HEK293T (cell line): Measurements from ENCODE around the gene ZNF497.

Source experiments
- CTCF ChIA-PET: fragments of 350-600 bp; formaldehyde crosslinking; extraction: SDS; loops from one replicate; lab custom pipeline; 2021; ENCODE audit warnings: antibody characterized with exemption, inconsistent platforms; lab: Yijun Ruan, JAX
- POLR2A ChIA-PET: fragments of 350-600 bp; formaldehyde crosslinking; extraction: SDS; loops from one replicate; lab custom pipeline; 2020; ENCODE audit warnings: antibody characterized with exemption, inconsistent platforms; lab: Yijun Ruan, JAX
- DNase-seq: peaks from one replicate; pipeline ENCODE4 v3.0.0; 2012; ENCODE audit warnings: mixed read lengths; ENCODE audit errors: extremely low spot score
- ARNT ChIP-seq: fragments of 450-650 bp; IDR thresholded peaks from 2 replicates; pipeline ENCODE4 v1.6.1; 2017; ENCODE audit warnings: mild to moderate bottlenecking
- BHLHE40 ChIP-seq: fragments of 450-650 bp; IDR thresholded peaks from 2 replicates; pipeline ENCODE4 v1.6.1; 2016; ENCODE audit warnings: mild to moderate bottlenecking, moderate library complexity, borderline replicate concordance
- CTBP1 ChIP-seq: fragments of 450-650 bp; IDR thresholded peaks from 2 replicates; pipeline ENCODE4 v1.6.1; 2016; ENCODE audit warnings: borderline replicate concordance
- ELF4 ChIP-seq: fragments of 450-650 bp; IDR thresholded peaks from 2 replicates; pipeline ENCODE4 v1.6.1; 2017; ENCODE audit warnings: antibody characterized with exemption
- FOXA1 ChIP-seq: fragments of 450-650 bp; IDR thresholded peaks from 2 replicates; pipeline ENCODE4 v1.6.1; 2016; ENCODE audit warnings: mild to moderate bottlenecking
- FOXK2 ChIP-seq: fragments of 450-650 bp; IDR thresholded peaks from 2 replicates; pipeline ENCODE4 v1.6.1; 2016; ENCODE audit warnings: mild to moderate bottlenecking
- FOXM1 ChIP-seq: fragments of 450-650 bp; IDR thresholded peaks from 2 replicates; pipeline ENCODE4 v1.6.1; 2017; ENCODE audit warnings: mild to moderate bottlenecking, borderline replicate concordance
- HDGF ChIP-seq: fragments of 450-650 bp; IDR thresholded peaks from 2 replicates; pipeline ENCODE4 v1.6.1; 2017; ENCODE audit warnings: antibody characterized with exemption, borderline replicate concordance
- L3MBTL2 ChIP-seq: fragments of 450-650 bp; conservative IDR thresholded peaks from 2 replicates; pipeline ENCODE4 v1.6.1; 2016; ENCODE audit warnings: mild to moderate bottlenecking
- LEF1 ChIP-seq: fragments of 450-650 bp; IDR thresholded peaks from 2 replicates; pipeline ENCODE4 v1.6.1; 2017; ENCODE audit warnings: mild to moderate bottlenecking, borderline replicate concordance
- NFRKB ChIP-seq: fragments of 450-650 bp; IDR thresholded peaks from 2 replicates; pipeline ENCODE4 v1.6.1; 2016; ENCODE audit warnings: mild to moderate bottlenecking, moderate library complexity
- SP1 ChIP-seq: fragments of 450-650 bp; IDR thresholded peaks from 2 replicates; pipeline ENCODE4 v1.6.1; 2017
- SUZ12 ChIP-seq: fragments of 450-650 bp; IDR thresholded peaks from 2 replicates; pipeline ENCODE4 v1.6.1; 2016; ENCODE audit warnings: mild to moderate bottlenecking
- TARDBP ChIP-seq: fragments of 450-650 bp; IDR thresholded peaks from 2 replicates; pipeline ENCODE4 v1.6.1; 2016
- ZNF384 ChIP-seq: fragments of 450-650 bp; IDR thresholded peaks from 2 replicates; pipeline ENCODE4 v1.6.1; 2016
- TF ChIP-seq, protein P1 (sequence below): fragments of 450-650 bp; IDR thresholded peaks from 2 replicates; pipeline ENCODE4 v1.6.1; 2016

ZNF497 gene

DNA sequence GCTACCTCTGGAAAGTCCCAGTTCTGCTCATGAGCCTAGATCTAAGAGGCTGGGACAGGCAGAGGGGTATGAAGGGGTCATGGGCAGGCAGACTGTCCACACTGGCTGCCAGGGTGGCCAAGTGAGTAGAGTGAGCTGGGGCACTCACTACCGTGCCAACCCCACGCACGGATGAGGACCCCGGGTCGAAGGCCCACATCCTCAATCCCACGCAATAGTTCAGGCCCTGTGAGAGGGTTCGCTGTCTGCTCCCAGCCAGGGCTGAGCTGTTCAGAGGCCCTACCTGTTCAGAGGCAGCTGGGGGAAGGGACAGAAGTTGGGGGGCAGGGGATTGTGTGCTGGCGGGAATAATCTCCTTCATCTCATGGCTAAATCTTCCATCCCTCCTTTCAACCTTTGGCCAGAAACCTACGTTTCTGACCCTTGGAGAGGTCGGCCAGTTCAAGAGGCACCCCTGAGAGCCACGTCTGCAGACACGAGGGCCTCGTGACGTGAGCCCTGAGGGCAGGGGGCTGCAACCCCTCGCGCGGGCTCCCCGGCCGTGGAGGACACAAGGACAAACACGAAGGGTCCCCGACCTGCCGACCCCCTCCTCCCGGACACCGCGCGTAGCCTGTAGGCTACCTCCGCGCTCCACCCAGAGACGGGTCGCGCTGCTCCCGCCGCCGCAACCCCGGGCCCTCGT lies 23.5 kb upstream of the ZNF497 start:
- ChIA-PET POLR2A (interaction anchor here (0.7 to 3.5 kb wide), 3 partner anchors 12 to 169 kb away, joined by 3 to 21 read pairs (median 6); partner anchors contain the start of genes CHMP2A and ZNF497), CTCF (no interaction called here)
- no peak for DNase-seq
- TF ChIP-seq ELF4 (no peak), FOXA1 (no peak), NFRKB (no peak), CTBP1 (no peak), FOXK2 (no peak), TARDBP (no peak), HDGF (no peak), SP1 (no peak)
- TF ChIP-seq, protein P1, sequence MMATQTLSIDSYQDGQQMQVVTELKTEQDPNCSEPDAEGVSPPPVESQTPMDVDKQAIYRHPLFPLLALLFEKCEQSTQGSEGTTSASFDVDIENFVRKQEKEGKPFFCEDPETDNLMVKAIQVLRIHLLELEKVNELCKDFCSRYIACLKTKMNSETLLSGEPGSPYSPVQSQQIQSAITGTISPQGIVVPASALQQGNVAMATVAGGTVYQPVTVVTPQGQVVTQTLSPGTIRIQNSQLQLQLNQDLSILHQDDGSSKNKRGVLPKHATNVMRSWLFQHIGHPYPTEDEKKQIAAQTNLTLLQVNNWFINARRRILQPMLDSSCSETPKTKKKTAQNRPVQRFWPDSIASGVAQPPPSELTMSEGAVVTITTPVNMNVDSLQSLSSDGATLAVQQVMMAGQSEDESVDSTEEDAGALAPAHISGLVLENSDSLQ: no peak

DNA sequence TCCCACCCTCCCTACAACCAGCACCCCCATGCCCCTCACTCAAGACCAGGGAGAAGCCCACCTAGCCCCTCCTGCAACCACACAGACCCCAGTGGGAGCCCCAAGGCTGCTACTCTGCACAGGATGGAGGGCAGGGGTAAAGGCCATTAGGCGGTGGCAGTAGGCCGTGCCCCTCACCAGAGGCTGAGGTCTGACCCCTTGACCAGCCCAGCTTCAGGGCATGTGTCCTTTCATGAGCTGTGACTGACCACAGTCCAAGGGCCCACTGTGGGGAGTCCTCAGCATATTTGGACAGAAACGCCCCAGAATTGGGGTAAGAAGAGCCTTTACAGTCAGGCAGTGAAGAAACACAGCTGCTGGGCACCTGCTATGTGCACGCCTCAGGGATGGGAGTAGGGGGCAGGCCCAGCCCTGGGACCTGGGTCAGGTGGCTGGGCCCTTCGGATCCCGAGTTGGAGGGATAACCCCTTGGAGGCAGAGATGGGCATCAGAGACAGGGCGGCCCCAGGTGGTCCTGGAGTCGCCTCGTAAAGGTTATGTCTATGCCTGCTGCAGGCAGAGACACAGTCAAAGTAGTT lies 22.9 kb upstream of the ZNF497 start:
- no peak for TF ChIP-seq L3MBTL2
- TF ChIP-seq, protein P1: no peak
- no peak for TF ChIP-seq TARDBP
- no peak for TF ChIP-seq NFRKB
- no peak for TF ChIP-seq ZNF384
- no peak for TF ChIP-seq SUZ12
- no peak for TF ChIP-seq FOXM1
- TF ChIP-seq CTBP1: no peak
- no peak for TF ChIP-seq ARNT
- no peak for TF ChIP-seq ELF4
- no peak for TF ChIP-seq FOXA1
- no peak for TF ChIP-seq FOXK2
- TF ChIP-seq HDGF: no peak
- TF ChIP-seq BHLHE40: no peak
- TF ChIP-seq LEF1: no peak
- TF ChIP-seq SP1: no peak
- POLR2A ChIA-PET: interaction anchor here (2.0 to 3.5 kb wide), 2 partner anchors 22 to 170 kb away, joined by 6 to 21 read pairs; partner anchors contain the start of genes CHMP2A and ZNF497
- CTCF ChIA-PET: no interaction called here
- no peak for DNase-seq

DNA sequence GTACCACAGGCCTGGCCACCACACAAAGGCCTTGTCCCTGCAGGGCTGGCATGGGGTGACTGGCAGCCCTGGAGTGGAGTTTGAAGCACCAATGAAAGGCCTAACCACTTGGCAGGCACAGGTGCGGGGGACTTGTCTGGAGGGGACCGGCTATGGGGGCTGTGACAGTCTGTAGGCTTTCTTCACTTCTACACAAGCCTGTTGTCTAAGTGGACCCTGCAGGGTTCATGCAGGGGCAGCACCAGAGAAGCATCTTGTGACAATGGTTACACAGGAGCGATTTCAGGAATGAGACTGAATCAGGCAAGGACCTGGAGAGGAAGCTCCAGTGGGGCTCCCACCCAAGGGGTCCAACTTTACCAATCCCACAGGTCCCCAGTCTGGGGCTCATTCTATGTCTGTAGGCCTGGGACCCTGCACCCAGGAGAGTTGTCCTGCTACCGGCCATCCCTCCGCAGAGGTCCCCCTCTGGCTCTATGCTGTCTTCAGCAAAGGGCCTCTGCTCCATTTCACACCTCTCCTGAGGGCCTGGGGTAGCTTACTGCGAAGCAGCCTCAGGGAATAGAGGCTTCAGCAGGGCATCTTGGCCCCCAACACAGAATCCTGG lies 20.5 kb upstream of the ZNF497 start:
- TF ChIP-seq TARDBP (no peak), FOXM1 (no peak), SP1 (no peak), FOXA1 (no peak), L3MBTL2 (no peak), NFRKB (no peak), ZNF384 (no peak), BHLHE40 (no peak), LEF1 (no peak), FOXK2 (no peak), ARNT (no peak), HDGF (no peak), CTBP1 (no peak), ELF4 (no peak), SUZ12 (no peak)
- TF ChIP-seq, protein P1: no peak
- ChIA-PET CTCF (no interaction called here), POLR2A (interaction anchor here (0.9 to 1.5 kb wide), 2 partner anchors 21 to 136 kb away, joined by 3 to 4 read pairs; partner anchors contain the start of gene ZNF497)
- DNase-seq: no peak

DNA sequence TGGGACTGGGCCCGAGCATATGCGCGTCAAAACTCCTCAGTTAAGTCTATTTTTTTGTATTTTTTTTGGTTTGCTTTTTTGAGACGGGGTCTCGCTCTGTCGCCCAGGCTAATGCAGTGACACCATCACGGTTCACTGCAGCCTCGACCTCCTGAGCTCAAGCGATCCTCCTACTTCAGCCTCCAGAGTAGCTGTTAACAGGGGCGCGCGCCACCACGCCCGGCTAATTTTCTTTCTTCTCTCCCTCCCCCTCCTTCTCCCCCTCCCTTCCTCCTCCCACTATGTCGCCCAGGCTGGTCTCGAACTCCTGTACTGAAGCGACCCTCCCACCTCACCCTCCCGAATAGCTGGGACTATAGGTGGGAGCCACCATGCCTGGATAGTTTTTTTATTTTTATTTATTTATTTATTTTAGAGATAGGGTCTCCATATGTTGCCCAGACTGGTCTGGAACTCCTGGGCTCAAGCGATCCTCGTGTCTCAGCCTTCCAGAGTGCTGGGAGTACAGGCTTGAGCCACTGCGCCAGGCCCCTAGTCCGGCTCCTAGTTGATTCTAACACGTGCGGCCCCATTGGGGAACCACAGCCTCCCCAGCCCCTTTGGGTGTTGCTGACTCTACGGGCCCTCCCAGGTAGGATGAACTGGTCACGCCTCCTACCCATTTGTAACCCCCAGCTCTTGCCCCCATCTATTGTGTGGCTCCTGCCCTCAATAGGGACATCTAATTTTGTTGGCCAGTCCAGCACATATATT lies 19.1 kb upstream of the ZNF497 start:
- TF ChIP-seq L3MBTL2 (no peak), ARNT (no peak), LEF1 (no peak), SP1 (no peak), HDGF (no peak), FOXA1 (no peak), BHLHE40 (no peak), FOXM1 (no peak), SUZ12 (no peak), ELF4 (no peak), ZNF384 (no peak), TARDBP (no peak), FOXK2 (no peak)
- TF ChIP-seq, protein P1: no peak
- DNase-seq: no peak
- ChIA-PET CTCF (interaction anchor here (0.6 kb wide), 1 partner anchor 1134 kb away, joined by 3 read pairs; no protein-coding TSS in a partner anchor), POLR2A (interaction anchor here (0.9 to 1.7 kb wide), 4 partner anchors 16 to 194 kb away, joined by 3 to 8 read pairs (median 3); partner anchors contain the start of gene ZNF497)
